ENCODE results near the gene HOXB3. TPM values are rescaled to one million over a fixed set of nuclear protein-coding genes. Genes with fewer than 3 reads are reported as not detected.

HOXB3 gene
- polyA plus RNA-seq (ENCODE audit: insufficient read length) = 9.2 TPM

DNA sequence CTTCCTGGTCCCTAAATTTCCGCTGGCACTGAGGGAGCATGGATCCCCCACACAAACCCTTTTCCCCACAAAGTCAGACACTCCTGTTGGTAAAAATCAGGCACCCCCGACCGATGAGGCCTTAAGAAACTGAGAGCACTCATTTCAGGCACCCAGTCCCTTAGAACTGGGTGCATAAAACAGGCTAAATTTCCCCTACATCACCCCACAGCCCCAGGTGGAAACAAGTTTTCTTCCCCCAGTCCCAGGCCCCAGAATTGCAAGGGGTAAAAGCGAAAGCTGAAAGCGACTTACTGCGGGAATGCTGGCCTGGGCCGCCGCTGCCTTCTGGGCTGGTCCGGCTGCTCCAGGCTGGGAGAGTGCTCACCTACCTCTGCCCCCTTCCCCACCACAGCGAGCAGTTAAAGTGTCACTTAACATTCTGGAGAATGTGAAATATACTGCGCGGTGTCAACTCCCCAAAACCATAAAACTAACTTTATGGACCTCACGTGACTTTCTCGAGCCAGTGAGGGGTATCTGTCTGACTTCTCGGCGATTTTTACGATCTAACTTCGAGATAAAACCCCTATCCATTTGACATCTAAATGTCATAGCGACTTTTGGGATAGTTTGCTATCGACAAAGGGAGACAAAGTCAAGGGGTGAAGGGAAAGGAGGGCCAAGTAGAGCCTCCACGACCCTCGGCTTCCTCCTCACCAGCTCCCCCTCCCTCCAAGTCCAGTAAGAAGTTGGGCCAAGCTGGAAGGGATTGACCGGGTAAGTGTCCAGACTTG, at the start of gene HOXB3:
HOXB3 (minus strand) TSS at position 411 of the 776 bp plus-strand sequence. CDS start 37,767 bp downstream, outside the sequence.
- no peak for DNase-seq (ENCODE audit: low read depth)

DNA sequence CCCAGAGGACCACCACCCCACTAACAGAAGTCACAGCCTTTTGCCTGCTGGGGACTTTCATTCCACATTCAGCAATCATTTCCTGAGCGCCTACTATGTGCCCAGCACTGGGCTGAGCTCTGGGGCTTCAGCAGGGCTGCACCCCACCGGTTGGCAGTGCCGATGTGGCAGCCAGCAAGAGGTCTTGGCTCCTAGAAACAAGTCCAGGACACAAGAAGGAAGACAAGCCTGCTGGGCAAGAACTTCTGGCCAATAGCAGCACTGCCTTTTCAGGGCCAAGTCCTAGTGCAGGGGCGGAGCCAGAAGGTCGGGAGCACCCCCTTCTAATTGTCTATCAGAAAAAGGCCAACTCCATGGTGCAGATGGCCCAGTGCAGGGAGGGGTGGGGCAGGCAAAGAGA, 49.1 kb upstream of the HOXB3 start:
- no peak for DNase-seq (ENCODE audit: low read depth)

DNA sequence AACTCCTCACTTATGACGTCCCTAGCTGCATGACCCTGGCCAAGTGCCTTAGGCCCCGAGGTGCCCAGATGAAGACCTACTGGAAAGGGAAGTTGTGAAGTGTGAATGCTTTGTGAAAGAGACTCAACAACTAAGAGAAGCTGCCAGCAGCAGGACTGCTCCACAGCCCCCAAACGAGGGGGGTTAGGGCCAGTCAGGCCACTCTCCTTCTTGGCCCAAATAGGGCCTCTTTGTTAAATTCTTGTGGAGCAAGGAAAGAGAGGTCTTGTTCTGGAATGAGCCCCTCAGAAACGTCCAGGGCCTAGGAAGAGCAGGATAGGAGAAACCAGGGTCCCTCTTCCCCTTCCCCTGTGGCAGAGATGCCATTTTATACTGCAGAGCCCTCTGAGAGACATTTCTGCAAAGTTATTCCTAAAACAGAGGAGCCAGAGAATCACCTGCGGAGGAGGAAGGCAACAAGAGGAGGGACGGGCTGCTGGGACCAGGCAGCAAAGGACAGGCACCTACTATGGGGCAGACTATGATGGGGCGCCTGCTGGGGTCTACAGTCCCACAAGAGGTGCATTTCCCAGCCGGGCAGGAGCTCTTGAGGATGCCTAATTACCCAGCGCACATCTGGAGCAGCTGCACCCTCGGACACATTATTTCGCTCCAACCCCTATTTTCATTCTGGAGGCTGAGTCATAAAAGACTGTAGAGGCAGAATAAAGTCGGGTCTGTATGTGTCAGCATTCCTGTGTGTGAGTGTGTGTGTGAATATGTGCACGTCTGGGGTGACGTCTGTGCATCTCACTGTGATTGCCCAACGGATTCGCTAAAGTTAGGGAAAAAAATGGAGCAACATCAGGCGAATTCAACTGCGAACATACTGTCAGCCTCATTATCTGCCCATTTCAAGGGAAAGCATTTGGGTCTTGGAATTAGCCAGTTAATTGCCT, 47.6 kb upstream of the HOXB3 start:
- DNase-seq (ENCODE audit: low read depth) = no peak

DNA sequence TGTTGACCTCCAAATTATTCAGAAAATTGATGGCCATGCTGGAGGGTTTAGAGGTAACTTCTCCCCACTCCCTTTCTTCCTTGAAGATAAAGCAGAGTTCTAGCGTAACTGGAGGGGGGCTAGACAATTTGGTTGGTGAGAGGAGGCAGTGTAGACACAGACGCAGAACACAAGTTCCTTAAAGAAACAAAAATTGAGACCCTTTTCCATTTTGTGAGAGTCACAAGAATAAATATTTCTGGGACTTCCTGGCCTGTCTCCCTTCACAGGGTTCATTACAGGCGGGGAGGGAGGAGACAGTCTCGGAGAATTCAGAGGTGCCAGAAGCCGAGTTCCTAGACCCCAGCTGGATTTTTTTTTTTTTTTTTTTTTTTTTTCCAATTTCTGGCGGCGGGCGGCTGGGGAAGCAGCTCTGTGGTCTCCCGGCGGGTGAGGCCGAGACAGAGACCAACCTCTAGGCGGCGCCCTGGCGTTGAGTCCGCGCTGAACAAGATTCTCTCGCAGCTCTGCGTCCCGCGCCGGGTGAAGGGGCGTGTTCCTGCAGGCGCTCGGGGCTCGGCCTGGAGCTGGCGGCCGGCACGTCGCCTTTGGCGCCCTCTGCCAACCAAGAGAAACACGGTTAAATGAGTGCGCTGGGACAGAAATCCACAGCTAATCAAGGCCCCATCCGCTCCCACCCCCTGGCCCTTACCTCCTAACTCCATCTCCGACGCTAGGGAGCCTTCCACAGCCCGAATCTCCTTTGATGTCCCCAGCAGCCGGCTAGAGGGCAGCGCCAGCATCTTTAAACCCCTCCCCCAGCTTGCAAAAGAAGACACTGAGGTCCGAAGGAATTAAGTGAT, 46.4 kb upstream of the HOXB3 start:
- no peak for DNase-seq (ENCODE audit: low read depth)

DNA sequence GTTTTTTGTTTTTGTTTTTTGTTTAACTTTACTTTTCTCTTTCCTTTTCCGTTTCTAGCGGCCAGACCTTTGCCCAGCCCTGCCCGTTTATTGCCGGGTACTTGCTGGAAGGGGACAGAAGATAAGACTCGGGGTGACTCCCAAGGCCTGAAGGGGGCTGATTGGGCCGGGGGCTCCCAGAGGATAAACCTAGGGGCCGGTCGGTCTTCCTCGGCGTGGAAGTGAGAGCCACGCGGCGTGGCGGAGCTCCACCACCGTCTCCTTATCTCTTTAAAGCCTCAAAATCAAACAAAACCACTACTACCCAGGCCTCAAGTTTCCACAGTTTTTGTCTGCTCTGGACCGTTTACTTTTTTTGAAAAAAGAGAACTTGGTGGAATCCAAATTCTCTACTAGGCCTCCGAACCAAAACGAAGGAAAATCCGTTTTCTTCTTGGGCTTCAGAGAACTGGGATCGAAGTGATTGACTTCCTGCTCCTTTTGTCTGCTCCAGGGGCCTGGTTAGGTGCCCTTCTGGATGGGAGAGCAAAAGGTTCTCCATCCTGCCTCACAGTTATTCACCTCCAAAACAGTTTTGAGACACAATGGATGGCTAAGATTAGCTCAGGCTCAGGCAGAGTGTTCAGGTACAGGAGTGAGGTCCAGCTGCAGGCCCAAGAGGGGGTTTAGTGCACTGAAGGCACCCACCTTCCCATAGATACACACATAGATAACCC, 44.6 kb upstream of the HOXB3 start:
- no peak for DNase-seq (ENCODE audit: low read depth)

DNA sequence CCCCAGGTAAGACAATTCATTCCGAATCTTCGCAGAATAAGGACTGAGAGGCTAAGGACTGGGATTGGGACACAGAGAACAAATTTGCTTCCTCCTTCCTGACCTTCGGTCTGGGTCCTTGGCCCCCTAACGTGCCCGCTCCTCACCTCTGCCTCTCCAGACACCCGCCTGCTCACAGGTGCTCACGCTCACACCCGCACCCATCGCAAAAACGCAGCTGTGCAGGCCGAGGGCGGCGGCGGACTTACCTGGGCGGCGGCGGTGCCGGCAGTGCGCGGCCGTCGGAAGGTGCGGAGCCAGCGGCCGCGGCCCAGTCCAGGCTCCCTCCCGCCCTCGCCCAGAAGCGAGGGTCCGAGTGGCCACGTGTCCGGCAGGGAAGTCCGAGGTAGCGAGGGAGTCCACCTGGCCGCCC, 43.2 kb upstream of the HOXB3 start:
- no peak for DNase-seq (ENCODE audit: low read depth)

DNA sequence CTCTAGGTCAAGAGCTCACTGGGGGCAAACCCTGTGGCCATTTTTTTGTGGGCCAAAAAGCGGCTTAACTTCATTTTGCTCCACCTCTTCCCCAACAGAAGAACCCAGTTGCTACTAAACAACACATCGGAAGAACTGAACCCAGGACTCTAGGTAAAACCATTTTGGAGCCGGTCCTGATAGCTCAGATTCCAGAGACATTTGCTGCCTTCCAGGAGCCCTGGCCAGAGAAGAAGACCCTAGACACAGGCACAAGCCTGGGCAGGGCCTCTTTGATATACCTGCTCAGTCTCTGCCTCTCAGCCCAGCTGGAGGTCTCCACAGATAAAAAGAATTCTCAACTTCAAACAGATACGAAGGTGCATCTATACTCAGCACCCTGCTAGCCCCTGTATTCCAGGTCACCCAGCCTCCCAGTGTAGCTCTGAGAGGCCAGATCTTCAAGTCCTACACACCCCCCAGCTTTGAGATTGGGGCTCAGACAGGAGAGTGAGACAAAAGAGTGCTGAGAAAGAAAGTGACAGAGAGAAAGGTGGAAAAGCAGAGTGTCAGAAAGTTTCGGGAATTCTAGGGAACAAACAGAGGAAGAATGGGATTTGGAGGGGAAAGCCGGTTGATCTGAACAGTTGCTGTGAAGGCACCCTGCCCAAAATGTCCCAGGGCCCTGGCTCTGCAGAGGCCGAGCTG, 42.7 kb upstream of the HOXB3 start:
- DNase-seq (ENCODE audit: low read depth) = no peak

DNA sequence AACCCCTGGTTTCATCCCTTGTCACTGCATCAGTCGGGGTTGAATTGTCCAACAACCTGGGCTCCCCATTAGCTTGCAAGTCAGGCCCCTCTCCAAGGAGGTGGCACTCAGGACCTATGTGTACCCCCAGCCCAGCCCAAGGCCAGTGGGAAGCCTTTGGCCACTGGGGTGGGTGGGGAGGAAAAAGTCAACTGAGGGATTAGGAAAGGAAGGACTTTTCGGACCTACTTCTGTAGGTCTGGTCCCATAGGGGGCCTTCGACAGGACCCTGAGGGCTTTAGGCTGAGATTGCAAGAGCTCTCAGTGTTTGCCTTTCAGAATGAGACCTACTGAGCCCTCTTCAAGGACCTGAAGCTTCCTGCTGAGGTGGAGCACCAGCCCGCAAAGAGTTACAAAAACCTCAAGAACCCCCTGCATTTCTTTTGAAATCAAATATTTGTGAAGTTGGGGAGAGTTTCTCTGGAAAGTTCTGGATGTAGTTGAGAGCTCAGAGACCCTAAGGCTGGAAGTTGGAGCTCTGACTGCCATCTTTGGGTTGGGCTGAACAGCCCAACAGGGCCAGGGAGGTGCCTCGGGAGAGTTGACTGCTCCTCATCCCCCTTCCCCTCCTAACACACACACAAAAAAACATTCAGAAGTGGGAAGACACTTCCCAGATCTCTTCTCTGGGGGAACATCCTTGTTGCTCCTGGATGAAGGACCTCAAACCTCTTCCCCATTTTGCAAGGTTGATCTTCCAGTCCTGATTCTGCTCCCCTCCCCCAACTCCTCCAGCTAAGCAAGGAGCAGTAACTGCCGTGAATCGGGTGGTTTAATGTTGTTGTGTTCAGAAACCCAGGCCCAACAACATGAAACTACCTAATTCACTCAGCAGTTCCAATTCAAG, 41.9 kb upstream of the HOXB3 start:
- DNase-seq (ENCODE audit: low read depth) = no peak

DNA sequence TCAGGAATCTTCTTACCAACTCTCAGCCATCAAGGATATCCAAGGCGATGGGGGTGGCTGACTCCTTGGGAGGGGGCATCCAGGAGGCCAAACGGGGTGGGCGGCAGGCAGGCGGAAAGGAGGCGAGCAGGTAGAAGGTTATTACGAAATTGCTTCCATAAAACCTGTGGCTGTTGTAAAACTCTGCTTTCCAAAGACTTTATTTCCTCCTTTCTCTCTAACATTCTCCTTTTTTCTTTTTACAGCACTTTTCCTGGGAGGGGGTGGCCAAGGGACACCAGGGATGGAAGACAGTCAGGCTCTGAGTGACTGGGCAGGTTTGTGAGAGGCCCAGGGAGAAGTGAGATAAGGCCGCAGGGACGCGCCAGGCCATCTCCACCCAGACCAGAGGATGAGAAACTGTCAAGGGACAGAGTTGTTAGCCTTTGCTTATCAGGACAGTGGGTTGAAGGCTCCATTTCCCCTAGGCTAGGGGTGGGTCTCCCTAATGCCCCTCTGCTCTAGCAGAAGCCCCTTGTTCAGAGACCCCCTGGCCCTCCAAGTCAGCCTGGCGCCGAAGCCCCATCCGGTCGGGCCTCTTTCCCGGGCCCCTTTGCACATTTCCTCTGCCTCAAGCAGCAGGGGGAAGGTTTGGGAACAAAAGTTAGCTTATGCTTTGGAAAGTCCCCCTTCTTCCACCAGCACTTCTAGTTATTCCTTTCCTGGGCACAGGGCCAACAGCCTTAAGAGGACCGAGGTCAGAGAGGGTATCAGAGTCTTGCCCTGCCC, 41.1 kb upstream of the HOXB3 start:
- no peak for DNase-seq (ENCODE audit: low read depth)

DNA sequence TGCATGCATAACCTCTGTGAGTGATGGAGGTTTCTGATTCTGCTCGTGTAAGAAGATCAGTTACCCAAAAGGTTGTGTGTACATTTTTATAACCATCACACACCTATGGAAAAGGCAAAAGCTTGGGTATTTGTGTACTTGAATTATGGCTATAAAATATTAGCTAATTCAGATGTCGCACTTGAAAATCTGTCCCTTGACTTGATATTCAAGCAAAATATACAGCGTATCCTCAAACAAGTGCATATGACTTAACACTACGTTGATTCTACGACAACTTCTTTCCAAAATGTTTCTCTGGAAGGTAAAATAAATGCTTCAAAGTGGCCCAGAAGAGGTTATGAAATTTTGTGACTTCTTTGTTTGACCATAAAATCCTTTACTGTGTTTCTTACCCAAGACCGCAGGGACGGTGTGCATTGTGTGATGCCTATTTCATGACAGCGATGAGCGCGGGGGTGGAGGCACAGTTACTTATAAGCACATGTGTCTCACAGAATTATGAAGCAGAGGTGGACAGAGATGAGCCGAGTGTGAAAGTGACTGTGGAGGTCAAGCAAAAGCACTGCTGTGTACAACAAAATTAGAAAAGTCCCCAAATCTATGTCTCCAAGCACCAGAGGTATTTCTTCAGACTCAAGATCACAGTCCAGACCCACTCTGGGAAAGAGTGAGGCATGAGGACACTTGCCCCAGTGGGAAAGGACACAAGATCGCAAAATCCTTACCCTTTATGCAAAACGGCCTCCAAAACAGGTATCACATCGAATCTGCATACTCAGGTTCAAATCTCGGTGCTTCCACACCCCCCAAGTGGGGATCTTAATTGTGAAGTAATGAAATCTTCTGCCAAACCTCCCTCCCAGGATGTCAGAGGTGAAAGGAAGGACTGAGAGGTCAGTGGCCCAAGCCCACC, 40.2 kb upstream of the HOXB3 start:
- DNase-seq (ENCODE audit: low read depth) = no peak

DNA sequence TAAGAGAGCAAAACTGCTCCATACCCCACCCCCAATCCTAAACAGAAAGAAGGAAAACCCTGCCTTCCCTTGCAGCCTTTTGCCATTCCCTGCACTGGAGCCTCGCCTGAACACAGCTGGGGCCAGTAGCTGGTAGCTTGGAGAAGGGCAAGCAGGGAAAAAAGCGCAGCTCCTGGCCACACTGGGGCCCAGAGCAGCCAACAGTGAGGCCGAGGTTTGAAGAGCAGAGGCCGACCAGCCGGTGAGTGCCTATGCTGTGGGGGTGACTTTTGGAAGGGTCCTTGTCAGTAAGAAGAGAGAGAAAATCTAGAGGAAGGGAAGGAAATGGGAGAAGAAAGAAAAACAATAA, 39.3 kb upstream of the HOXB3 start:
- DNase-seq (ENCODE audit: low read depth) = no peak

DNA sequence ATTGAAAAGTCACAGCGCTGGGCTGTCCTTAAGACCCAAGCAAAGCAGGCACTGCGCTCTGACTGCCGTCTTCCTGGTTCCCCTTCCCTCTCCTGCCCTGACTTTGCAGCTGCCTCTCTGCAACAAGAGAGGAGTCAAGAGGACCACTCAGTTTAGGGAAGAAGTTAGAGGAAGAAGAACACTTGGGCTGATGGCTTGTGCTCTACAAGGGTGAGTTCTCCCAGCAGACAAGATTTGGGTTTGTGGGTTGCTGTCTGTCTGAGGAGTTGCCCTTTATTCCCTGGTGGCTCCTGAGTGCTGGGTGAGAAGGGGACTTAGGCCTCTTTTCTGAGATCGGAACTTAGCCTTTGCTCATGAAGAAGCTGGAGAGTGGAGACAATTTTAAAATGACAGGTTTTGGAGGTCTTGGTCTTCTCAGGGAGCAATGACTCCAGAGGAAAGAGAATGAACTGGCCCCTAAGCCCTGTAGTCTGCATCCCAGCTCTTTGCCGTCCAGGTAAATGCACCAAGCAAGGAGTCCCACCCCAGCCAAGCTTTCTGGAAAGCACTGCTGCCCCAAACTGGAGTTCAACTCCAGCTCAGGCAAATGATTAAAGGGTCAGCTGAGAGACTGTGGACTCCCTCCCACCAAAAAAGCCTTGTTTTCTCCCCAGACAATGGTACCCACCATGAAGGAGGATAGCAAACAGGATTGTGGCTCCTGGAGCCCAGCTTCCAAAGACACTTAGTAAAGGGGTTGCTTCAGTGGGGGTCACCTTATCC, 38.8 kb upstream of the HOXB3 start:
- DNase-seq (ENCODE audit: low read depth) = no peak

DNA sequence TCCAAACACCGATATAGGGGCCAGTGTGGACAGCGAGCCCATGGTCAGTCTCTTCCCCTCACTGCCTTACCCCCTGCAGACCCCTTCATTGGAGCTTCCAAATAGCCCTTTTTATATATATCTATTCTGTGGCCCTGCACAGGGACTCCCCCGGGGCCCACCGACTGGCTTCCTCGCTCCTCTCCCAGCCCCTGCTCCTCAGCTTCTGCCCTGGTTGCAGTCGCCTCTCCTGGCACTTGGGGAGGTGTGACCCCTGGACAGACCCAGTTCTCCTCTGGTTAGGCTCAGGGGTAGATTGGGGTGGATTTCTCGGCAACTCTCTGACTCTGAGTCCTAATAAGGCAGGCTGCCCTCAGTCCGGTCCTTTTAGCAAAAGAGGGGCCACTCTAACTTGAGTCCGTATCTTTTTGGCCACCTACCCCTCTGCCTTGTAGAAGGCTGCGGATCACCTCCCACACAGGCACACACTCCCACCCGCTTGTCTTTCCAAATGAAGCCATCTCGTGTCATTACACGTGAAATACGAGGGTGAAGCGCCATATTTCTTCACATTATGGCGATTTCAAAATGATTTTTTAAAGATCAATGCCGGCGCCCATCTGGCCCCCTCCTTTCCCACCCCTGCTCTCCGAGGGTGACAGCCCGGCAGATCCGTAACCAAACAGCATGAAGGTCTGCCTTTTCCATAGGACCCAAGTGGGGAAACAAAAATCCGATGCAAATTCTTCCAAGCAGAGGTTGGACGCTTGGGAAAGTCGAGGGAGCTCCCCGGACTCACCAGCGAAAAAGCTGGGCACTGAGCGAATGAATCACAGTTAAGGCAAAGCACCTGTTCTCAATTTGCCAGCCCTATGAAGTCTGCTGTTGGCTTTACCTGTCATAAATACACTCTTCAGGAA, 37.8 kb upstream of the HOXB3 start:
- DNase-seq (ENCODE audit: low read depth) = no peak

DNA sequence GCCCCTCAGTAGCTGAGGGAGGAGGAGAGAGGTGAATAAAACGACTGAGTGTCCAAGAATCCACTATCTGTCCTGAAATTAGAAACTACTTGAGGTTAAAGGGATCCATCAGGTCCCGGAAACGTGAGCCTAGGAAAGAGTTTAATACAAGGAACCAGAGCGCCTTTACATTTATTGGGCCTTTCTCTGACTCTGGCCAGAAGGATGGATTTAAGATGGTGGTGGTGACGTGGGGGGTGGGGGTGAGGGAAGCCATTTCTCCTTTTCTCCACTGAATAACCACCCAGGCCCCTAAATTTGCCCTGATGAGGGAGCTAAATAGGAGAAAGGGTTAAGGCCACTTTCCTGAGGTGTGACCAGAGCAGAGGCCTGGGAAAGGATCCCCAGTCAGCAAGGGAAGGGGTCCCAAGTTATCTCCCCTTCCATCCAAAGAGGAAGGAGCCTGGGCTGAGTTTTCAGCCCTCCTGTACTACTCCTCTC, 37.1 kb upstream of the HOXB3 start:
- no peak for DNase-seq (ENCODE audit: low read depth)

DNA sequence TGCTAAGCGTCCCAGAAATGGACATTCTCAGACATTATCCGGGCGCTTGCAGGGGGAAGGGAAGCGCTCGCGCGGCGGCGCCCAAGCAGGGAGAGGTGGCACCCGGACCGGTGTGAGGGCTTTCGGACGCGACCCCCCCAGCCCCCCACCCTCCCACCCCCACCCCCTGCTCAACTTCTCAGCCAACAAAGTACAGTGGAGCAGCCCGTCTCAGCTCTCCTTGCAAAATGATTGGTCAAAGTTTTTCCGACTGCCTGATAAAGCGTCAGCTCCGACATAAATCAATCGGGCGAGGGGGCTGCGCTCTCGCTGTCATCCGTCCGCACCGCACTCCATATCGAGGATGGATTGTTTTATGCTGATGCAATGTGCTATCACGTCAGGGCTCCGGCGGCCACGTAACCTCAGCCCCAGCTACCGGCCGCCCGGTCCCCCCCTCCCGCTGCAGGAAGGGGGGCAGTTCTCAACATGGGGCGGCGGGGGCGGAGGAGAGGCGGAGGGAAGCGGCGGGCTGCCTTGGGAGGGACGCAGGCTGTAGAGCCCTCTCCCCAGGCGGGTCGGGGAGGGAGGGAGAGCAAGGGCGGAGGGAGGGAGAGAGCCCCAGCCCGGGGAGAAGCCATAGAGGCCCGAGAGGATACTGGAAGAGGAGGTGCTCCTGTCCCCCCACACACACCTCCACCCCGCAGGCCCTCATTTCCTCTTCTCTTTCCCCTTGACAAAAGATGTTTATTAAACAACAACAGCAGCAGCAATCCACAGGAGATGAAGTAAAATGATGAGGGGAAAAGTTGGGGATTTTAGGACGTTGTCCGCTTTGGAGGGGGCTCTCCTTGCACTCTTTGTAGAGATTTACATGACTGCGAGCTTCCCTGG, 36.4 kb upstream of the HOXB3 start, which contains the start of gene HOXB9:
HOXB9 (minus strand) TSS at position 114 of the 873 bp plus-strand sequence; CDS start at position 25, 89 bp downstream.
- no peak for DNase-seq (ENCODE audit: low read depth)
